Left lung (tissue), 10 donors: ENCODE results near the gene AJM1. TPM values are rescaled to one million over a fixed set of nuclear protein-coding genes. Genes with fewer than 3 reads are reported as not detected.

Source experiments
- ATAC-seq: fragments of 200-7000 bp; cut with Tn5 transposase; one replicate; pipeline ENCODE4 v1.9.1; 2020; ENCODE audit warnings: moderate library complexity
- DNase-seq, 4 donors: peaks; one replicate each; pipeline ENCODE4 v3.0.0-alpha.2; 2013 to 2020
- H3K27ac ChIP-seq, 2 donors: fragments of 200-600 bp; sonication (generic) in 1 of 2; one replicate each; pipeline versions ENCODE4 v1.5.0 to v1.8.0; 2020 to 2021
- H3K27me3 ChIP-seq, 2 donors: fragments of 200-600 bp; sonication (generic) in 1 of 2; one replicate each; pipeline versions ENCODE4 v1.5.0 to v1.8.0; 2020 to 2021
- H3K36me3 ChIP-seq, 2 donors: fragments of 200-600 bp; sonication (generic) in 1 of 2; one replicate each; pipeline versions ENCODE4 v1.5.0 to v1.8.0; 2020 to 2021
- H3K4me1 ChIP-seq, 2 donors: fragments of 200-600 bp; one replicate each; pipeline ENCODE4 v1.8.0; 2021
- H3K4me3 ChIP-seq, 2 donors: fragments of 200-600 bp; sonication (generic) in 1 of 2; one replicate each; pipeline versions ENCODE4 v1.5.0 to v1.8.0; 2020 to 2021; ENCODE audit warnings: mild to moderate bottlenecking in 1 of 2
- H3K9me3 ChIP-seq, 2 donors: fragments of 200-600 bp; sonication (generic) in 1 of 2; one replicate each; pipeline versions ENCODE4 v1.5.0 to v1.8.0; 2020 to 2021
- CTCF ChIP-seq, 2 donors: fragments of 200-600 bp; sonication (generic) in 1 of 2; IDR thresholded peaks; one replicate each; pipeline versions ENCODE4 v1.5.0 to v1.8.0; 2021; ENCODE audit warnings: antibody characterized with exemption in 2 of 2
- intact Hi-C, 2 donors: fragments of 100-400 bp; cut with DNase I; formaldehyde crosslinking; loops; one replicate each; pipeline versions ENCODE4 v1.11.2 to v1.14.2; 2022
- polyA plus RNA-seq, 6 donors: library from polyadenylated mRNA; unstranded; fragments of 120-200 nt; gene quantifications; one replicate each; pipeline ENCODE4 v1.2.1, GENCODE V29; 2013; ENCODE audit not compliant: insufficient read length in 6 of 6
- total RNA-seq, 2 donors: library from RNA; stranded (reverse); fragmentation: NEBNext Ultra II Directional; extraction: Animal tissue kit (Norgen Biotek cat#: 25700); gene quantifications; one replicate each; pipeline ENCODE4 v1.2.1, GENCODE V29; 2021
- donor health status: DM: no; HTN: yes; CAD: no.
- donor health status: DM: no; HTN: no; CAD: no.

AJM1 gene
- total and polyA plus RNA-seq, 8 donors, result 0.59 to 2.6 (median 1.2) TPM

GRCh38 chr9:136838314-136839228, 3.7 kb upstream of the AJM1 start:
- Histone ChIP-seq H3K36me3 (peaks cover 0 to 67% of the 10 kb centered on the region in 2 donors), H3K4me1 (peaks cover 13 to 23% of the 10 kb centered on the region in 2 donors), H3K27ac (no peak overlapping the region), H3K27me3 (peaks cover 5 to 12% of the 10 kb centered on the region in 2 donors), H3K9me3 (no peaks in the 10 kb centered on the region), H3K4me3 (no peak overlapping the region)
- no peak for ATAC-seq
- intact Hi-C loops, result no loop called here
- DNase-seq, result no peak
- no peak for TF ChIP-seq CTCF (IDR thresholded peaks at IDR 0.05)

- Histone ChIP-seq H3K4me3 (no peak overlapping the region), H3K27ac (no peak overlapping the region), H3K9me3 (no peaks in the 10 kb centered on the region), H3K36me3 (peaks cover 0 to 63% of the 10 kb centered on the region in 2 donors), H3K27me3 (peaks cover 12 to 21% of the 10 kb centered on the region in 2 donors), H3K4me1 (peaks cover 21 to 32% of the 10 kb centered on the region in 2 donors)
- intact Hi-C loops, result no loop called here
- ATAC-seq (no peak), DNase-seq (no peak)
- no peak for TF ChIP-seq CTCF (IDR thresholded peaks at IDR 0.05)
These were observed 2.8 kb upstream of the AJM1 start for GRCh38 chr9:136839229-136840139.

- intact Hi-C loops, result no loop called here
These were observed 2.0 kb upstream of the AJM1 start for GRCh38 chr9:136840140-136840876.

More at GRCh38 chr9:136840140-136840876, 2.0 kb upstream of the AJM1 start:
- Histone ChIP-seq H3K27ac (no peak overlapping the region), H3K27me3 (peaks cover 16 to 28% of the 10 kb centered on the region in 2 donors), H3K36me3 (peaks cover 0 to 58% of the 10 kb centered on the region in 2 donors), H3K4me1 (peaks cover 21 to 32% of the 10 kb centered on the region in 2 donors), H3K4me3 (no peak overlapping the region), H3K9me3 (no peaks in the 10 kb centered on the region)
- no peak for ATAC-seq
- TF ChIP-seq CTCF (IDR thresholded peaks at IDR 0.05), result no peak
- DNase-seq, result no peak
